22Rv1 (cell line): ENCODE results near the gene PCDH9.

ENCODE experiments used
- ZFX ChIP-seq: fragments of 450-650 bp; IDR thresholded peaks from 2 replicates; pipeline ENCODE4 v1.6.1; 2017; ENCODE audit warnings: antibody characterized with exemption, borderline replicate concordance
- TF ChIP-seq, protein P1 (sequence below): fragments of 450-650 bp; IDR thresholded peaks from 2 replicates; pipeline ENCODE4 v1.5.1; 2017; ENCODE audit warnings: mild to moderate bottlenecking

DNA sequence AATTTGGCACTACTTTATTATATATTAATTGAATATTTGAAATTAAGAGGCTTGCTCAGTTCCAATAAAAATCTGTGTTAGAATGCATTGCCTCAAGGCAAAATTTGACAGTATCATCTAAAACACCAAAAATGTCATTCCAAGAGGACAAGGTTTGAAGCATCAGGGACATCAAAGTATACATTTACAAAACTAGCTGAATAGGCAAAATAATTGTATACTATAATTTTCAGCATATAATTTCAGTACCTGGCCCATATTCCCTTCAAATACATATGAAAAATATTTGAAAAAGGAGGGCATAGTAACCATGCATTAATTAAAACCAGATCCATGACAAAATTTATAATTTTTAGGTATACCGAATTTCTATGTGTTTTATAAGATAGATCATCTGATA lies 963.8 kb downstream of the PCDH9 start:
- TF ChIP-seq, protein P1, sequence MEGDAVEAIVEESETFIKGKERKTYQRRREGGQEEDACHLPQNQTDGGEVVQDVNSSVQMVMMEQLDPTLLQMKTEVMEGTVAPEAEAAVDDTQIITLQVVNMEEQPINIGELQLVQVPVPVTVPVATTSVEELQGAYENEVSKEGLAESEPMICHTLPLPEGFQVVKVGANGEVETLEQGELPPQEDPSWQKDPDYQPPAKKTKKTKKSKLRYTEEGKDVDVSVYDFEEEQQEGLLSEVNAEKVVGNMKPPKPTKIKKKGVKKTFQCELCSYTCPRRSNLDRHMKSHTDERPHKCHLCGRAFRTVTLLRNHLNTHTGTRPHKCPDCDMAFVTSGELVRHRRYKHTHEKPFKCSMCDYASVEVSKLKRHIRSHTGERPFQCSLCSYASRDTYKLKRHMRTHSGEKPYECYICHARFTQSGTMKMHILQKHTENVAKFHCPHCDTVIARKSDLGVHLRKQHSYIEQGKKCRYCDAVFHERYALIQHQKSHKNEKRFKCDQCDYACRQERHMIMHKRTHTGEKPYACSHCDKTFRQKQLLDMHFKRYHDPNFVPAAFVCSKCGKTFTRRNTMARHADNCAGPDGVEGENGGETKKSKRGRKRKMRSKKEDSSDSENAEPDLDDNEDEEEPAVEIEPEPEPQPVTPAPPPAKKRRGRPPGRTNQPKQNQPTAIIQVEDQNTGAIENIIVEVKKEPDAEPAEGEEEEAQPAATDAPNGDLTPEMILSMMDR: no peak
- no peak for TF ChIP-seq ZFX
